GM12865 (cell line): ENCODE measurements around the gene PPT2.
A peak's percentile ranks its signal among the peaks of the same experiment; 100 is the strongest.
"Not testable (repeated sequence)": the region's sequence is repeated elsewhere in the genome, so short reads cannot be mapped to it uniquely, and the experiment has no call there.

Source experiments
- DNase-seq: peaks from one replicate; pipeline ENCODE4 v3.0.0; 2010; ENCODE audit warnings: low read depth
- H3K4me3 ChIP-seq: 2 replicates; pipeline ENCODE4 v1.5.1; 2011; ENCODE audit warnings: mild to moderate bottlenecking, low read depth, low read length, control low read depth
- TF ChIP-seq, protein P1 (sequence below): IDR thresholded peaks from 2 replicates; pipeline ENCODE4 v1.5.1; 2011; ENCODE audit warnings: low read length, control low read depth, low read depth, inconsistent platforms; ENCODE audit not compliant: insufficient read depth; ENCODE audit errors: missing control alignments

PPT2 gene

DNA sequence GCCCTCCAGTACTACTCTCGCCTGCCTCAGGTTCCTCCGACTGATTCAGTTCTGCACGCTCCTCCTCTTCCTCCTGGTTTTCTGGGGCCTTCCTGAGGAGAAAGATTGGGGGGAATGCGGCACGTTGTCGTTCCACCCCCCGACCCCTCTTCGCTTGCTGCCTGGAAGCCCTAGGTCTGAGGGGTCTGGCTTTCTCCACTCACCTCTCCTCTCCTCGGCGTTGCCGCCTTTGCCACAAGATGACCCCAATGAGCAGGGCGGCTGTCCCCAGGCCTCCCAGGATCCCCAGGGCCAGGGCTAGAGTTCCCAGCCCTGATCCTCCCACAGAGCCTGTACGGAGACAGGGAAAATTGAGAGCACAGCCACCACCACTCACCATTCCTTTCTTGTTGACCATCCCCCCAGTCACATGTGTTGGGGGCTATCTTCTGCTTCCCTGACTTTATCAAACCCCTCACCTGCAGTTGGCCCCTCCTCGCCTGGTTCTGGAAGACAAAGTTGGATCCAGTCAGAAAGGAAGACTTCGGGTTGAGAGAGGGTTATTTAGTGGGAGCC, 27.3 kb downstream of the PPT2 start:
- DNase-seq, result no peak
- no peak overlapping the region for H3K4me3 ChIP-seq
- TF ChIP-seq, protein P1, sequence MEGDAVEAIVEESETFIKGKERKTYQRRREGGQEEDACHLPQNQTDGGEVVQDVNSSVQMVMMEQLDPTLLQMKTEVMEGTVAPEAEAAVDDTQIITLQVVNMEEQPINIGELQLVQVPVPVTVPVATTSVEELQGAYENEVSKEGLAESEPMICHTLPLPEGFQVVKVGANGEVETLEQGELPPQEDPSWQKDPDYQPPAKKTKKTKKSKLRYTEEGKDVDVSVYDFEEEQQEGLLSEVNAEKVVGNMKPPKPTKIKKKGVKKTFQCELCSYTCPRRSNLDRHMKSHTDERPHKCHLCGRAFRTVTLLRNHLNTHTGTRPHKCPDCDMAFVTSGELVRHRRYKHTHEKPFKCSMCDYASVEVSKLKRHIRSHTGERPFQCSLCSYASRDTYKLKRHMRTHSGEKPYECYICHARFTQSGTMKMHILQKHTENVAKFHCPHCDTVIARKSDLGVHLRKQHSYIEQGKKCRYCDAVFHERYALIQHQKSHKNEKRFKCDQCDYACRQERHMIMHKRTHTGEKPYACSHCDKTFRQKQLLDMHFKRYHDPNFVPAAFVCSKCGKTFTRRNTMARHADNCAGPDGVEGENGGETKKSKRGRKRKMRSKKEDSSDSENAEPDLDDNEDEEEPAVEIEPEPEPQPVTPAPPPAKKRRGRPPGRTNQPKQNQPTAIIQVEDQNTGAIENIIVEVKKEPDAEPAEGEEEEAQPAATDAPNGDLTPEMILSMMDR, result no peak

DNA sequence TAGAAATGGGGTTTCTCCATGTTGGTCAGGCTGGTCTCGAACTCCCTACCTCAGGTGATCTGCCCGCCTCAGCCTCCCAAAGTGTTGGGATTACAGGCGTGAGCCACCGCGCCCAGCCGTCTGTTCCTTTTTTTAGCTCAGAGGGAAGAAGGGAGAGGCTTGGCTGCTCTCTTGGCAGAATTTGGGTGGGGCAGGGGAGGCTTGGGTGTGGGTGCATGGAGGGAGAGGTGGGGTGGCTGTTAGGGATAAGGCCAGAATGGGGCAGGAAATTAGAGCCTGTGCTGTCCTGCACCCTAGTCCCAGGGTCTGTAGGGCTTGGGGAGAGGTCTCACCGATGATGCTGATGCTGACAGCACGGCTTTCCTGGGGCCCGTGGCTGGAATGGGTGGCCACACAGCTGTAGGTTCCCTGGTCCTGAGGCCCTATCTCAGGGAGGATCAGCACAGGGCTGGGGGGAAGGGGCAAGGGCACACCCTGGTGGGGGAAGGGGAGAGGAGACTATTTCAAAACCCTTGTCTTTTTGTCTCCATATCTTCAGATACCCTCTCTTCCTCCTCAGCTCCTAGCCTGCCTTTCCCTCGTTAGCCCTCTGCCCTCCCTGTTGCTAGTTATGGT, 28.1 kb downstream of the PPT2 start:
- no peak for DNase-seq
- no peak overlapping the region for H3K4me3 ChIP-seq
- TF ChIP-seq, protein P1, result no peak

DNA sequence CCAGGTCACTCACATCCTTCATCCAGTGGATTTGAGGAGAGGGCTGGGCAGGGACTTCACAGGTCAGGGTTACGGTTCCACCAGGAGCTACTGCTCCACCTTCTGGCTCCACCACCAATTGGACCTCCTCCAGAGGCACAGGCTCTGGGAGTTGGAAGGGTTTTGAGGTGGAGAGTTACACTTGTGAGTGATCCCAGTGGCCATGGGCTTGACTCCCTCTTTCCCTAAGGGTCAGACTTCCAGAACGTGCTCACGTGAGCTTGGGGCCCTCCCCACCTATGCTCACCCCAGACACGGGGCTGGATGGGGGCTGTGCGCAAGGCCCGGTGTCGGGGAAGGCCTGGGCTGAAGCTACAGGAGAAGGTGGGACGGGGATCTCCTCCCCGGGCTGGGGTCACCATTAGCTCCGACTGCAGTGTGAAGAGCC, 28.6 kb downstream of the PPT2 start:
- no peak for DNase-seq
- TF ChIP-seq, protein P1, result no peak
- H3K4me3 ChIP-seq, result no peak overlapping the region

DNA sequence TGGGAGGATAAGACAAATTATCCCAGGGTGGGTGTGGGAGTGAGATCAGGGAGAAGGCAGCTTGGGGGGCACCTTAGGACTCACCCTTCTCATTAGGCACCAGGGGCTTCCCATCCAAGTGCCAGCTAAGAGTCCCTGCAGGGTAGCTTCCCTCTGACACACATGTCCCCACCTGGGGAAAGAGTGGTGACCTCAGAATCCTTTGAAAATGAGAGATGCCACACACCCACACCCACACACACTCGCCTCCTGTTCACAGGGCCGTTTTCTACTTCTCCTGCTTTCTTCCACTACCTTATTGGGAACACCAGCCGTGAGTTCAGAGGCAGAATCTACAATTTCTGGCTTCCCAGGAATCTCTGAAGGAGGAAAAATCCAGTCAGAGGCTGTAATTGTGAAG, 29.1 kb downstream of the PPT2 start:
- no peak overlapping the region for H3K4me3 ChIP-seq
- TF ChIP-seq, protein P1, result no peak
- DNase-seq, result no peak

DNA sequence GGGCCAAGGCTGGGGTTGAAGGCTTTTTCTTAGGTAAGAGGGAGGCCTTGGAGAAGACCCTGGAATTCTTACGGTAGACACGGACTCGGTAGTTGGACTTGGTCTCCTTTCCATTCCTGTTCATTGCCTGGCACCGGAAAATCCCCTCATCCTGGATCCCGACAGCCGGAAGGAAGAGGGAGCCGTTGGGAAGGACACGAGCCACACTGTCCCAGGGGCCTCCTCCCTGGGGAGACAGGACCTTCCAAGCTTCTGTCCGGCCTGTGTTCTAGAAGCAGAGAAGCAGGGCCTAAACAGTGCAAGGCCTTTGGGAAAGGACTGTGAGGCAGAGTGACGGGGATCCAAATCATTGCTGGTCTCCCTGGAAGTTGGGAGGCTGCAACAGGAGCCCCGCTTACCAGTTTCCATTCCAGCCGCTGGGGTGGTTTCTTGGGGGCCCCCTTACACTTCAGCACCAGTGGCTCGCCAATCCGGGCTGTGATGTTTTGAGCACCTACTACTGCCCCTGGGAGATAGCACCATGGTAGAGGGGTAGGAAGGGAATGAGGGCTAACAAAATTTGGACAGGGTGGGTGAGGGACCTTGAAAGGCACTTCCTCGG, 29.6 kb downstream of the PPT2 start:
- TF ChIP-seq, protein P1, result no peak
- no peak overlapping the region for H3K4me3 ChIP-seq
- no peak for DNase-seq

DNA sequence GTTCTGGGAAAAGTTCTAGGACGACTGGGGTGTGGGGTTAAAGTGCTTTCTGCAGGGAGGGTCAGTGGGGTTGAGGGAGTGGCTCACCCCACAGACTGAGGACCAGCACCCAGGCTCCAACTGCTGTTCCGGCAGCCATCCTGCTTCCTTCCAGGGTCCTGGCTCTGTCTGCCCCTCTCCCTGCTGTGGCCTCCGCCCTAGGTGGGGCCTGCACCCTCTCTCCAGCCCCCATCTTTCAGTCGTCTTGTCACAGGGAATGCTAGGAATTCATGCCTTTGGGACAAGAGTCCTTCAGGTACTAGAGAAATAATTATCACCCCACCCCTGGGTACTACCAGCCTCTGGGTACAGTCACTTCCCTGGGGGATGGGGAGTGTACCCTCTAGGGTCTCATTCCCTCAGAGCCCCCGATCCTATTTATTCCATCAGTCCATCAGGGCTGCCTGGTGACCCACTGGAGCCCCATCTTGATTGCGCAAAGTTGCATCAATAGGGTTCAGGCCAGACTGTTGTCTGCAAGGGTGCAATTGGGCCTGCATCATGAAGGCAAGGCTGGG, 30.2 kb downstream of the PPT2 start, which contains the start of gene AGER:
Gene AGER (minus strand): TSS at position 170 of the 557 bp plus-strand sequence. CDS start 31 bp downstream, at position 139.
- TF ChIP-seq, protein P1, result no peak
- no peak for DNase-seq
- H3K4me3 ChIP-seq, result no peak within 1 kb of the TSS

DNA sequence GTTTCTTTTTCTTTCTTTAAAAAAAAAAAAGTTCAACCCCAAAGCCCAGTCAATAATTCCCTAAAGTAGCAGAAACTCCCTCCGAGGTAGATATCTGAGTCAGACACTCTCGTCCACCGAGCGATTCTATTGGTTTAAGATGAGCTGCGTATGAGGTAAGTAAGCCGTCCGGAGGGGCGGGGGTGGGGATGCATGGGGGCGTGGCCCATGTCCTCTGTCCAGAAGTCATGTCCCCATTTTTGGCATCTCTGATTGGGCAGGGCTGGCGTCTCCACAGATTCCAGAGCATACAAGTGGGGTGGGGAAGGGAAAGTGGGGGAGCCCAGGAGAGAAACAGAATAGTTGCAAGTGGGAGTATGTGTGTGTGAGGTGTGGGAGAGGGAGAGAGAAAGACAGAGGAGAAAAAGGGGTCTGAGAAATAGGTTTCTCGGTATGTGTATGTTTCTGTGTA, 31.8 kb downstream of the PPT2 start:
- H3K4me3 ChIP-seq, result not testable (repeated sequence)
- DNase-seq, result peak; percentile 89

DNA sequence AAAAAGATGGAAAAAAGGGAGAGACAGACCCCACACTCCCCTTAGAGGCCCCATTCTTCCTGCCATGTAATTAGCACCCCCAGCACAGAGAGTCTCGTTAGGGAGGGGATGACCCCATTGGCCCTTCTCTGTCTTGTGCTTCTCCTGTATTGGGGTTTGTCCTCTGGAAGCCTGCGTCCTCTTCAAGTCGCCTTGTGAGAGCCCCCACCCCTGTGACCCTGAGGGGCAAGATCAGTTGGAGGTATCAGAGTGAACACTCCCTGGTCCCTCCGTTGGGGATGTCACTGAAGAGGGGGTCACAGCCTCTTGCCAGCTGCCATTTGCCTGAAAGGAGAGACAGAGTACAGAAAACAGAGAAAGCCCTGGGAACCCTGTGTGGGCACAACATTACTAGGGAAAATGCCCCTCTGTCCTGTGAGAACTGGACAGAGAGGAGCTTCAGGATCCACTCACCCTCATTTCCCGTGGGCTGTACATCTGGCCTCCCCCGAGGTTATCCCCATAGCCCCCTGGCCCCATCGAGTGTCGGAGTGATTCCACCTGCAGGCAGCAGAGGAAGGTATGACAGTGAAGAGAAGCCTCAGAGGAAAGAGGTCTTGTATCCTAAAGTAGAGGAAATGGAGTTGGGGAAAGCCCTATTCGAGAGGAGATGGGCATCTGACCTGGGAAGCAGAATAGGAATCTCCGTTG, 32.4 kb downstream of the PPT2 start:
- not testable (repeated sequence) for DNase-seq, H3K4me3 ChIP-seq
